ENCODE data around the gene PAX1. TPM values are rescaled to one million over a fixed set of nuclear protein-coding genes. Genes with fewer than 3 reads are reported as not detected.

The PAX1 gene
- polyA plus RNA-seq, 1 of the 3 experiments (the other 2 are of a cell fraction) = not detected

GRCh38 chr20:21703717-21704407, 1.6 kb upstream of the PAX1 start (continued):
- TF ChIP-seq ZBTB33 (IDR thresholded peaks at IDR 0.05; ENCODE audit: borderline replicate concordance, low read depth) = no peak

- no peak for DNase-seq
- CTCF ChIA-PET = interaction anchor here (0.9 to 6.5 kb wide), 4 partner anchors 8 to 18 kb away, joined by 3 to 40 read pairs (median 10); no protein-coding TSS in a partner anchor
- WGBS (ENCODE audit: low lambda C conversion rate) = 23% methylated on average over 28 of the region's 31 CpGs
Observed at GRCh38 chr20:21704408-21705385, 767 bp upstream of the PAX1 start.

DNA sequence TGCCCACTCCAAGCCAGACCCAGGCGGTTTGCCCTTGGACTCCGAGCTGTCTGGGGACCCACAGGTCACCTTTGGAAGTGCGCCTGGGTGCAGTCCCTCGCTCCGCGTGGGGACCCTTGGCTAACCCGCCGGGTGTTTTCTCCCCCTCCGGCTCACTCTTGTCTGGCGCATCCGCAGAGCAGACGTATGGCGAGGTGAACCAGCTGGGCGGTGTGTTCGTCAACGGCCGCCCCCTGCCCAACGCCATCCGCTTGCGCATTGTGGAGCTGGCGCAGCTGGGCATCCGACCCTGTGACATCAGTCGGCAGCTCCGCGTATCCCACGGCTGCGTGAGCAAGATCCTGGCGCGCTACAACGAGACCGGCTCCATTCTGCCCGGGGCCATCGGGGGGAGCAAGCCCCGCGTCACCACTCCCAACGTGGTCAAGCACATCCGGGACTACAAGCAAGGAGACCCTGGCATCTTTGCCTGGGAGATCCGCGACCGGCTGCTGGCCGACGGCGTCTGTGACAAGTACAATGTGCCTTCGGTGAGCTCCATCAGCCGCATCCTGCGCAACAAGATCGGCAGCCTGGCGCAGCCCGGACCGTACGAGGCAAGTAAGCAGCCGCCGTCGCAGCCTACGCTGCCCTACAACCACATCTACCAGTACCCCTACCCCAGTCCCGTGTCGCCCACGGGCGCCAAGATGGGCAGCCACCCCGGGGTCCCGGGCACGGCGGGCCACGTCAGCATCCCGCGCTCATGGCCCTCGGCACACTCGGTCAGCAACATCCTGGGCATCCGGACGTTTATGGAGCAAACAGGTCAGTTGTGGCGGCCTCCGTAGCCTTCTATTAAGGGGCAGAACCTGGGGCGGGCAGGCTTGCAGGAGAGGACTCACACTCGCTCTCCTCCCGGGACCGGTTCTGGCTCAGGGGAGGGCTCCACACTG, 1.1 kb downstream of the PAX1 start:
- no peak for DNase-seq
- H3K4me1 ChIP-seq (ENCODE audit: control insufficient read depth in 1 of 2, insufficient read depth in 2 of 2, low read depth in 1 of 2, low read length in 1 of 2) = no peaks in the 10 kb centered on the region; a peak in 1 of 4 replicates
- TF ChIP-seq GABPA (IDR thresholded peaks at IDR 0.05; ENCODE audit: low read depth) = no peak
- no peaks in the 10 kb centered on the region for H3K79me2 ChIP-seq (ENCODE audit: insufficient read depth)
- H3K27me3 ChIP-seq (ENCODE audit: insufficient read depth) = peaks cover 92% of the 10 kb centered on the region
- no peak overlapping the region for H3K9ac ChIP-seq
- peaks cover 2% of the 10 kb centered on the region; the same call in 1 of the 2 replicates for H4K20me1 ChIP-seq (ENCODE audit: insufficient read depth)
- WGBS (ENCODE audit: low lambda C conversion rate) = 12% methylated on average over 33 of the region's 76 CpGs
- ChIA-PET CTCF (interaction anchor here (1.2 to 6.5 kb wide), 2 partner anchors 12 to 103 kb away, joined by 4 to 40 read pairs; no protein-coding TSS in a partner anchor), POLR2A (no interaction called here)
- no peaks in the 10 kb centered on the region for H3K9me2 ChIP-seq
- no peak overlapping the region for H2AFZ ChIP-seq (ENCODE audit: low read depth)
- H3F3A ChIP-seq (replicated peaks; ENCODE audit: insufficient read depth) = no peaks in the 10 kb centered on the region
- no peaks in the 10 kb centered on the region for H3K9me3 ChIP-seq
- H3K27ac ChIP-seq (ENCODE audit: low read depth in 2 of 2, low read length in 1 of 2) = no peak overlapping the region
- no peak overlapping the region for H3K4me2 ChIP-seq
- H3K36me3 ChIP-seq (replicated peaks in 1 of 2; ENCODE audit: control insufficient read depth in 1 of 2, insufficient read depth in 2 of 2, low read length in 1 of 2) = no peaks in the 10 kb centered on the region
- H3K4me3 ChIP-seq (ENCODE audit: low read depth in 2 of 2, low read length in 1 of 2) = no peak overlapping the region

More at GRCh38 chr20:21704408-21705385, 767 bp upstream of the PAX1 start:
- no peak overlapping the region for H3K4me2 ChIP-seq
- H3K27me3 ChIP-seq (ENCODE audit: insufficient read depth) = peaks cover 91% of the 10 kb centered on the region
- H3K4me1 ChIP-seq (ENCODE audit: control insufficient read depth in 1 of 2, insufficient read depth in 2 of 2, low read depth in 1 of 2, low read length in 1 of 2) = no peaks in the 10 kb centered on the region; a peak in 1 of 4 replicates
- no peak overlapping the region for H2AFZ ChIP-seq (ENCODE audit: low read depth)
- POLR2A ChIA-PET = no interaction called here
- peaks cover 2% of the 10 kb centered on the region; the same call in 1 of the 2 replicates for H4K20me1 ChIP-seq (ENCODE audit: insufficient read depth)
- no peaks in the 10 kb centered on the region for H3K9me3 ChIP-seq
- no peaks in the 10 kb centered on the region for H3K9me2 ChIP-seq
- no peaks in the 10 kb centered on the region for H3K36me3 ChIP-seq (replicated peaks in 1 of 2; ENCODE audit: control insufficient read depth in 1 of 2, insufficient read depth in 2 of 2, low read length in 1 of 2)
- H3K27ac ChIP-seq (ENCODE audit: low read depth in 2 of 2, low read length in 1 of 2) = no peak overlapping the region
- TF ChIP-seq JUND (IDR thresholded peaks at IDR 0.05) (no peak), GATA2 (CRISPR knock-in tag; IDR thresholded peaks at IDR 0.05) (no peak), EZH2phosphoT487 (IDR thresholded peaks at IDR 0.05; ENCODE audit: borderline replicate concordance, low read depth) (no peak), FOXJ3 (CRISPR knock-in tag; IDR thresholded peaks at IDR 0.05) (no peak)
- no peaks in the 10 kb centered on the region for H3K79me2 ChIP-seq (ENCODE audit: insufficient read depth)
- H3K4me3 ChIP-seq (ENCODE audit: low read depth in 2 of 2, low read length in 1 of 2) = no peak overlapping the region
- H3F3A ChIP-seq (replicated peaks; ENCODE audit: insufficient read depth) = no peaks in the 10 kb centered on the region
- no peak overlapping the region for H3K9ac ChIP-seq

Data from SK-N-SH (cell line).